Stimulated activated CD8-positive, alpha-beta memory T cell treated with anti-CD3 and anti-CD28 coated beads, Interleukin-15, amount 100 ng/mL, for 48 hours (primary cell): ENCODE data around the gene LMO7.
"Not testable (repeated sequence)": the region's sequence is repeated elsewhere in the genome, so short reads cannot be mapped to it uniquely, and the experiment has no call there.

ENCODE experiments used
- DNase-seq, 2 donors: peaks; one replicate each; pipeline ENCODE4 v3.0.0-alpha.2; 2020; ENCODE audit warnings: low read depth in 2 of 2

LMO7 gene

GRCh38 chr13:75647126-75647784, 11.1 kb downstream of the LMO7 start:
- no peak for DNase-seq

- no peak for DNase-seq
Observed at GRCh38 chr13:75648446-75648845, 12.3 kb downstream of the LMO7 start.

- DNase-seq = no peak
Observed at GRCh38 chr13:75651013-75651412, 14.9 kb downstream of the LMO7 start.

- DNase-seq = no peak
Observed at GRCh38 chr13:75652726-75653125, 16.6 kb downstream of the LMO7 start.

- DNase-seq = no peak
Observed at GRCh38 chr13:75656425-75656989, 20.4 kb downstream of the LMO7 start.

DNA sequence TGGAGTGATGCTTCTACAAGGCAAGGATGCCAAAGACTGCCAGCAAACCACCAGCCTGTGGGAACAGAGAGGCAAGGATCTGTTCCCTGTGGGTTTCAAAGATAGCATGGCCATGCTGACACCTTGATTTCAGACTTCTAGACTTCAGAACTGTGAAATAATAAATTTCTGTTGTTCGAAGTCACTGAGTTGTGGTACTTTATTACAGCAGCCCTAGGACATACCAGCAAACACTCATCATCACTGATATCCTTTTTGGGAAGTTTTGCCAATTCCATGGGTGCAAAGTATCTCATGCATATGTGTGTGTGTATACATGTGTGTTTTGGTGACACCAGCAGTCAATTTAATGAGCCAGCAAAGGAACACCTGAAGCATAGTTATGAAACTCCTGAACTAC, 21.0 kb downstream of the LMO7 start:
- no peak for DNase-seq

GRCh38 chr13:75660694-75661093, 24.6 kb downstream of the LMO7 start:
- no peak for DNase-seq

DNA sequence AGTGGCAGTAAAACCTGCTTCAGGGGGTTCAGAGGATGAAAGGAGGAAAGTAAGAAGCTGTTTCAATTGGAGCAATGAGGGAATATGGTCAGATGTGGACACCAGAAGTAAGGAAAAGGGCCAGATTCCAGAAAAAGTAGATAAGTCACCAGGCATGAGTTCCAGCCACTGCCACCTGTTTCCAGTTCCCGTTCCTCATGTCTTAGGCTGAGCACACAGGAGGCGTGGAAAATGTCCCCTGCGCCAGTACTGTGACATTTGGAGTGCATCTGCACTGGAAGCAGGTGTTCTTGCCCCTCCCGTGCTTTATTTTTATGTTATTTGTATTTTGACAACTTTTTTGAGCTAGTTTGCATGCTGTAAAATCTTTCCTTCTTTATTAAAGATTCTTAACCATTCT, 25.3 kb downstream of the LMO7 start:
- no peak for DNase-seq

DNA sequence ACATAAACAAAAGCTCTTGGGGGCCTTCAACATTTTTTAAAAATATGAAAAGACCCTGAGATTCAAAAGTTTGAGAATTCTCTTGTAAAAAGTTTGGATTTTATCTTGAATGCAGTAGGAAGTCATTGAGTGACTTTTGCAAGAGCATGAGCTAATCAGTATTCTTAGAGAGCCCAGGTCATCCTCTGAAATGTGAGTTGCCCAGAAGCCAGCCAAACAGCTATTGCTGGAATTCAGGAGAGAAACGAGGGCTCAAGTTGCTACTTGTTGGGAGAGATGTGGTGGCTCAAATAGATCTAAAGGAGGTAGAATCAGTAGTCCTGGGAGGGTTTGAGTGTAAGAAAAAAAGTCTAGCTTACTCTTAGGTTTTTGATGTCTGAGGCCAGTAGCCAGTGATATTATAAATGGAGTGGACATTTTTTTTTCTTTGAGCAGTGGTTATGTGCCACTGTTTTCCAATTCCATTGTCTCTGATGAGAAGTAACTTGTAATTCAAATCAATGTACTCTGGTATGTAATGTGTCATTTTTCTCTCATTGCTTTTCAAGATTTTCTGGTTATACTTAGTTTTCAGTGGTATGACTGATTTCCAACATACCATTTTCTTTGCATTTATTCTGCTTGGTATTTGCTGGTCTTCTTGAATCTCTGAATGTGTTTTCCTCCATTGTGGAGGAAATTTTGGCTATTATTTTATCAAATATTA, 30.7 kb downstream of the LMO7 start:
- DNase-seq = no peak

GRCh38 chr13:75669706-75670105, 33.6 kb downstream of the LMO7 start:
- DNase-seq = no peak

GRCh38 chr13:75670496-75670895, 34.4 kb downstream of the LMO7 start:
- no peak for DNase-seq

- no peak for DNase-seq
Observed at GRCh38 chr13:75675421-75675820, 39.3 kb downstream of the LMO7 start.

DNA sequence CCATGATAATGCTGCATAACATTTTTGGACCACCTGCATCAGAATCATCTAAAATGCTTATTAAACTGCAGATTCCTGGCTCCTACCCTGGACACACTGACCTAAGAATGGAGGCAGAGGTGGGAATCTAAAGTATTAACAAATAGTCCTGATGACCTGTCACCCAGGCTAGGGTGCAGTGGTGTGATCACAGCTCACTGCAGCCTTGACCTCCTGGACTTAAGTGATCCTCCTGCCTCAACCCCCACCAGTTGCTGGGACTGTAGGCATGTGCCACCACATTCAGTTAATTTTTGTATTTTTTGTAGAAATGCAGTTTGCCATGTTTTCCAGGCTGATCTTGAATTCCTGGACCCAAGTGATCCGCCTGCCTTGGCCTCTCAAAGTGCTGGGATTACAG, 43.3 kb downstream of the LMO7 start:
- DNase-seq = no peak

GRCh38 chr13:75680251-75680650, 44.1 kb downstream of the LMO7 start:
- not testable (repeated sequence) for DNase-seq

DNA sequence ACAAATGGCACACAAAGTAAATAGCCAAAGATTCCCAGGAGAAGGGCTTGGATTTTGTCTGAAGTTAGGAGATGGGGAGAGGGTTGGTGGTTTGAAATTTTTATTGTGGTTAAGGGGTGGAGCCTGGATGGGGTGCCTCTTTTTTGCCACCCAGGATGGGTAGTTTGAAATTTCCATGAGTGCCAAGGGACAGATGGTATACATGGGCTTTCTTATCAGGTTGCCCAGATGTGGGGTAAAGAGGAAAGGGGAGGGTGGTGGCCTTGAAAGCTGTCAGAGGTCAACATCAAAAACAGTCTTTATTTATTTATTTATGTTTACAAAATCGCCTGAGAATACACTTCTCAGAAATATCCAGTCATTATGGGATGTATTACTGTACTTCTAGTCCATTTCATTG, 46.2 kb downstream of the LMO7 start:
- DNase-seq = no peak

DNA sequence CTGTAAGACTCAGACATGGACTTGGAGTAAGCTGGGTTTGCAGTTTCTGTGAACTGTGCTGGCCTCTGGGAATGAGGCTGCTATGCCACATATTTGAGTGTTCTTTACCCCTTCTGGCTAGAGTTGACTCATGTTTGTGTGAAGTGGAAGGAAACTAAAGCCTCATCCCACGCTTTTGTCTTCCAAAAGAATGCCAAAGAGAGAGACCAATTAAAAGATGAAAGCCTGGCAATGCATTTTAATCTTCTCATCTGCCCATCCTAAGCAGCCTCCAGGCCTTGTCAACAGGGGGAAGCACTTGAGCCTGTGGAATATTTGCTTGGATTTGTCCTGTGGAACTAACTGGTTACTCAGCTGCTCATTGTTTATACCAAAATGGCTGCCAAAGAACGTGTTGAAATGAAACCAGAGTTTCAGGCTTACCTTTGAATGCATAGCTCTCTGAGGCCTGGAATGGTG, 49.1 kb downstream of the LMO7 start:
- DNase-seq = no peak

DNA sequence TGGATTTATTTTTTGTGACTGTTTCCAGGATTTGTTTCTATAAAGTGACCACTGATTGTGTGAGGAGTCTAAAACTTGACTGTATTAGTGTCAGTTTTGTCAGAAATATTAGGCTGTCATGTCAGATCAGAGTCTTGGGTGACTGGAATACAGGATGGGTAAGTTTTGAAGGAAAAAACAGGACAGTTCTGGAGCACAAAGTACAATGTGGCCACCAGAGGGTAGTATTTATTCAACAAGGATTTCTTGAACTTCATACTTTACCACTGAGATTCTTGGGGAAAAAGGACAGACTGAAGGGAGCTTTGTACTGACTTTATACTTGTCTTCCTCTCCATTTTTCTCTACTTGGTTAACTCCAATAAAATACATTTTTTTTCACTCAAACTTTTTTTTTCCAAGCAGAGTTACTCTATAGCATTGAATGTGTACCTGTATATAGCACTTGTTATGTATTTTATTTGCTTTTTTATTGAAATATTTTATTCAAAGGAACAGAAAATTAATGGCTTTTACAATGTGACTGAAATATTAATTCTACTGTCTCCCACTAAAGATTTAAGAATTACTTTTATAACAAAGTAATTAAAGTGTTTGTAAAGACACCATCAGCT, 51.1 kb downstream of the LMO7 start:
- no peak for DNase-seq

GRCh38 chr13:75689686-75690085, 53.6 kb downstream of the LMO7 start:
- DNase-seq = no peak

GRCh38 chr13:75690607-75691006, 54.5 kb downstream of the LMO7 start:
- DNase-seq = no peak

GRCh38 chr13:75691183-75691582, 55.1 kb downstream of the LMO7 start:
- DNase-seq = no peak

DNA sequence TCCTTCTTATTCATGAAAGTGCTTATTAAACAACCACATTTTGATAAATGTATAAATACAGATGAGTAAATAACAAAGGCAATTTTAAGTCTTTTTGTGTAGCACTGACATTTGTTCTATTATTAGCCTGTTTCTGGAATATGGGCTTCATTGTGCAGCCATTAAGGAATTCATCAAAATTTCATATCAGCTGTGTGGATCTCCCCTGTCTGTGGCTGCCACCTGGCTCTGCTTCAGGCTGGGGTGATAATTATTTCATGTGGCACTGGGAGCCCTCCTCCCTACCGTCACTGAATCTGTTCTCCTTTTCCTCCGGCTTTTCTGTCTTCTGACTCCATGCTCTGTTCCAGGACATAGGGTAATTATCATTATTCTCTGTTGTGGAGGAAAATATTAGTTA, 57.1 kb downstream of the LMO7 start:
- no peak for DNase-seq

GRCh38 chr13:75694722-75695121, 58.6 kb downstream of the LMO7 start:
- DNase-seq = no peak

- peak; percentile 40 to 47 for DNase-seq
Observed at GRCh38 chr13:75695908-75696307, 59.8 kb downstream of the LMO7 start.
